GM12878 (cell line): ENCODE results near the gene RASAL2.

ENCODE experiments used
- CHD2 ChIP-seq: IDR thresholded peaks from 2 replicates; pipeline ENCODE4 v1.6.1; 2011; ENCODE audit warnings: low read depth, low read length, improper control_type of control experiment, borderline replicate concordance
- EP300 ChIP-seq, 2 experiments: fragments of 150-350 bp in 1 of 2; IDR thresholded peaks; 2 replicates each; pipeline ENCODE4 v1.6.1; 2011 to 2012; ENCODE audit warnings: low read depth in 2 of 2, low read length in 2 of 2, borderline replicate concordance in 1 of 2, improper control_type of control experiment in 1 of 2, inconsistent platforms in 1 of 2; ENCODE audit not compliant: control insufficient read depth in 1 of 2
- ESRRA ChIP-seq: IDR thresholded peaks from 2 replicates; pipeline ENCODE4 v1.6.1; 2012; ENCODE audit warnings: mild to moderate bottlenecking, low read length, improper control_type of control experiment
- FOXM1 ChIP-seq: IDR thresholded peaks from 2 replicates; pipeline ENCODE4 v1.6.1; 2012; ENCODE audit warnings: low read depth, mild to moderate bottlenecking, inconsistent platforms, low read length, moderate library complexity
- HCFC1 ChIP-seq: fragments of 150-350 bp; IDR thresholded peaks from 2 replicates; pipeline ENCODE4 v1.6.1; 2014; ENCODE audit warnings: low read length
- POLR2AphosphoS2 ChIP-seq: IDR thresholded peaks from 2 replicates; pipeline ENCODE4 v1.6.1; 2011; ENCODE audit warnings: low read depth, mild to moderate bottlenecking, low read length, improper control_type of control experiment, moderate library complexity
- SMARCA5 ChIP-seq: fragments of 450-650 bp; IDR thresholded peaks from 2 replicates; pipeline ENCODE4 v1.6.1; 2017; ENCODE audit warnings: mild to moderate bottlenecking
- SMC3 ChIP-seq: IDR thresholded peaks from 2 replicates; pipeline ENCODE4 v1.6.1; 2011; ENCODE audit warnings: low read length, improper control_type of control experiment, borderline replicate concordance
- SUZ12 ChIP-seq: fragments of 200-600 bp; sonication (generic); IDR thresholded peaks from one replicate; pipeline ENCODE4 v1.6.1; 2018; ENCODE audit warnings: antibody characterized with exemption, mild to moderate bottlenecking; ENCODE audit not compliant: unreplicated experiment
- ZZZ3 ChIP-seq: IDR thresholded peaks from 2 replicates; pipeline ENCODE4 v1.6.1; 2011; ENCODE audit warnings: low read depth; ENCODE audit not compliant: control insufficient read depth, insufficient read length
- TF ChIP-seq, protein P1 (sequence below): fragments of 150-350 bp; IDR thresholded peaks from 2 replicates; pipeline ENCODE4 v1.6.1; 2014; ENCODE audit warnings: mild to moderate bottlenecking, low read depth, low read length
- TF ChIP-seq, protein P2 (sequence below), 3 experiments: IDR thresholded peaks in 2 of 3; conservative IDR thresholded peaks in 1 of 3; 2 replicates each; pipeline ENCODE4 v1.5.1; 2011; ENCODE audit warnings: low read depth in 3 of 3, low read length in 3 of 3, mild to moderate bottlenecking in 3 of 3, control low read depth in 2 of 3, moderate library complexity in 2 of 3, inconsistent platforms in 1 of 3, mixed read lengths in 1 of 3; ENCODE audit not compliant: control insufficient read depth in 2 of 3, insufficient read depth in 1 of 3; ENCODE audit errors: extremely low read depth in 1 of 3
- TF ChIP-seq, protein P3 (sequence below): IDR thresholded peaks from 2 replicates; pipeline ENCODE4 v1.6.1; 2011; ENCODE audit warnings: low read depth, low read length, improper control_type of control experiment, borderline replicate concordance
- TF ChIP-seq, protein P4 (sequence below): fragments of 150-350 bp; IDR thresholded peaks from 2 replicates; pipeline ENCODE4 v1.6.1; 2016; ENCODE audit warnings: low read depth, low read length

GRCh38 chr1:178278916-178279686 lies 185.2 kb downstream of the RASAL2 start:
- TF ChIP-seq, protein P1, sequence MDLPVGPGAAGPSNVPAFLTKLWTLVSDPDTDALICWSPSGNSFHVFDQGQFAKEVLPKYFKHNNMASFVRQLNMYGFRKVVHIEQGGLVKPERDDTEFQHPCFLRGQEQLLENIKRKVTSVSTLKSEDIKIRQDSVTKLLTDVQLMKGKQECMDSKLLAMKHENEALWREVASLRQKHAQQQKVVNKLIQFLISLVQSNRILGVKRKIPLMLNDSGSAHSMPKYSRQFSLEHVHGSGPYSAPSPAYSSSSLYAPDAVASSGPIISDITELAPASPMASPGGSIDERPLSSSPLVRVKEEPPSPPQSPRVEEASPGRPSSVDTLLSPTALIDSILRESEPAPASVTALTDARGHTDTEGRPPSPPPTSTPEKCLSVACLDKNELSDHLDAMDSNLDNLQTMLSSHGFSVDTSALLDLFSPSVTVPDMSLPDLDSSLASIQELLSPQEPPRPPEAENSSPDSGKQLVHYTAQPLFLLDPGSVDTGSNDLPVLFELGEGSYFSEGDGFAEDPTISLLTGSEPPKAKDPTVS, result no peak
- TF ChIP-seq, protein P2, sequence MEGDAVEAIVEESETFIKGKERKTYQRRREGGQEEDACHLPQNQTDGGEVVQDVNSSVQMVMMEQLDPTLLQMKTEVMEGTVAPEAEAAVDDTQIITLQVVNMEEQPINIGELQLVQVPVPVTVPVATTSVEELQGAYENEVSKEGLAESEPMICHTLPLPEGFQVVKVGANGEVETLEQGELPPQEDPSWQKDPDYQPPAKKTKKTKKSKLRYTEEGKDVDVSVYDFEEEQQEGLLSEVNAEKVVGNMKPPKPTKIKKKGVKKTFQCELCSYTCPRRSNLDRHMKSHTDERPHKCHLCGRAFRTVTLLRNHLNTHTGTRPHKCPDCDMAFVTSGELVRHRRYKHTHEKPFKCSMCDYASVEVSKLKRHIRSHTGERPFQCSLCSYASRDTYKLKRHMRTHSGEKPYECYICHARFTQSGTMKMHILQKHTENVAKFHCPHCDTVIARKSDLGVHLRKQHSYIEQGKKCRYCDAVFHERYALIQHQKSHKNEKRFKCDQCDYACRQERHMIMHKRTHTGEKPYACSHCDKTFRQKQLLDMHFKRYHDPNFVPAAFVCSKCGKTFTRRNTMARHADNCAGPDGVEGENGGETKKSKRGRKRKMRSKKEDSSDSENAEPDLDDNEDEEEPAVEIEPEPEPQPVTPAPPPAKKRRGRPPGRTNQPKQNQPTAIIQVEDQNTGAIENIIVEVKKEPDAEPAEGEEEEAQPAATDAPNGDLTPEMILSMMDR (IDR thresholded peaks at IDR 0.05 in 2 of 3, conservative IDR thresholded peaks at IDR 0.05 in 1 of 3; ENCODE audit: control insufficient read depth in 2 of 3, extremely low read depth in 1 of 3, insufficient read depth in 1 of 3, low read depth in 3 of 3, low read length in 3 of 3), result no peak
- no peak for TF ChIP-seq SUZ12
- no peak for TF ChIP-seq FOXM1
- TF ChIP-seq, protein P3, sequence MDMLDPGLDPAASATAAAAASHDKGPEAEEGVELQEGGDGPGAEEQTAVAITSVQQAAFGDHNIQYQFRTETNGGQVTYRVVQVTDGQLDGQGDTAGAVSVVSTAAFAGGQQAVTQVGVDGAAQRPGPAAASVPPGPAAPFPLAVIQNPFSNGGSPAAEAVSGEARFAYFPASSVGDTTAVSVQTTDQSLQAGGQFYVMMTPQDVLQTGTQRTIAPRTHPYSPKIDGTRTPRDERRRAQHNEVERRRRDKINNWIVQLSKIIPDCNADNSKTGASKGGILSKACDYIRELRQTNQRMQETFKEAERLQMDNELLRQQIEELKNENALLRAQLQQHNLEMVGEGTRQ, result no peak
- TF ChIP-seq SMARCA5, result no peak
- TF ChIP-seq HCFC1, result no peak
- TF ChIP-seq EP300 (IDR thresholded peaks at IDR 0.05; ENCODE audit: borderline replicate concordance in 1 of 2, control insufficient read depth in 1 of 2, low read depth in 2 of 2, low read length in 2 of 2), result no peak
- TF ChIP-seq ZZZ3, result no peak
- TF ChIP-seq POLR2AphosphoS2, result no peak
- TF ChIP-seq, protein P4, sequence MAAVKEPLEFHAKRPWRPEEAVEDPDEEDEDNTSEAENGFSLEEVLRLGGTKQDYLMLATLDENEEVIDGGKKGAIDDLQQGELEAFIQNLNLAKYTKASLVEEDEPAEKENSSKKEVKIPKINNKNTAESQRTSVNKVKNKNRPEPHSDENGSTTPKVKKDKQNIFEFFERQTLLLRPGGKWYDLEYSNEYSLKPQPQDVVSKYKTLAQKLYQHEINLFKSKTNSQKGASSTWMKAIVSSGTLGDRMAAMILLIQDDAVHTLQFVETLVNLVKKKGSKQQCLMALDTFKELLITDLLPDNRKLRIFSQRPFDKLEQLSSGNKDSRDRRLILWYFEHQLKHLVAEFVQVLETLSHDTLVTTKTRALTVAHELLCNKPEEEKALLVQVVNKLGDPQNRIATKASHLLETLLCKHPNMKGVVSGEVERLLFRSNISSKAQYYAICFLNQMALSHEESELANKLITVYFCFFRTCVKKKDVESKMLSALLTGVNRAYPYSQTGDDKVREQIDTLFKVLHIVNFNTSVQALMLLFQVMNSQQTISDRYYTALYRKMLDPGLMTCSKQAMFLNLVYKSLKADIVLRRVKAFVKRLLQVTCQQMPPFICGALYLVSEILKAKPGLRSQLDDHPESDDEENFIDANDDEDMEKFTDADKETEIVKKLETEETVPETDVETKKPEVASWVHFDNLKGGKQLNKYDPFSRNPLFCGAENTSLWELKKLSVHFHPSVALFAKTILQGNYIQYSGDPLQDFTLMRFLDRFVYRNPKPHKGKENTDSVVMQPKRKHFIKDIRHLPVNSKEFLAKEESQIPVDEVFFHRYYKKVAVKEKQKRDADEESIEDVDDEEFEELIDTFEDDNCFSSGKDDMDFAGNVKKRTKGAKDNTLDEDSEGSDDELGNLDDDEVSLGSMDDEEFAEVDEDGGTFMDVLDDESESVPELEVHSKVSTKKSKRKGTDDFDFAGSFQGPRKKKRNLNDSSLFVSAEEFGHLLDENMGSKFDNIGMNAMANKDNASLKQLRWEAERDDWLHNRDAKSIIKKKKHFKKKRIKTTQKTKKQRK, result no peak
- no peak for TF ChIP-seq SMC3
- no peak for TF ChIP-seq CHD2
- TF ChIP-seq ESRRA, result no peak
